T-helper 1 cell treated with Interleukin-12 subunit alpha and Interleukin-12 subunit beta and Interleukin-4 antibody, amounts not matched to agents 30 μg/mL and 1 μg/mL, for 36 hours (primary cell): ENCODE measurements around the gene MOB3B.

Experiments used
- H3K27ac Mint-ChIP-seq: one replicate; pipeline ENCODE4 v1.8.0; 2021; ENCODE audit warnings: mild to moderate bottlenecking, mixed read lengths
- H3K27me3 Mint-ChIP-seq: one replicate; pipeline ENCODE4 v1.8.0; 2021; ENCODE audit warnings: low read depth, mixed read lengths
- H3K36me3 Mint-ChIP-seq: one replicate; pipeline ENCODE4 v1.8.0; 2021; ENCODE audit warnings: low read depth, mixed read lengths
- H3K4me1 Mint-ChIP-seq: one replicate; pipeline ENCODE4 v1.8.0; 2021; ENCODE audit warnings: low read depth, mixed read lengths
- H3K4me3 Mint-ChIP-seq: one replicate; pipeline ENCODE4 v1.8.0; 2021; ENCODE audit warnings: mild to moderate bottlenecking, moderate library complexity, mixed read lengths
- H3K9me3 Mint-ChIP-seq: one replicate; pipeline ENCODE4 v1.8.0; 2021; ENCODE audit warnings: mixed read lengths

MOB3B gene

GRCh38 chr9:27487128-27487640 is 42.4 kb downstream of the MOB3B start:
- Mint-ChIP-seq H3K4me3 (no peak overlapping the region), H3K36me3 (no peaks in the 10 kb centered on the region), H3K9me3 (no peaks in the 10 kb centered on the region), H3K27me3 (no peaks in the 10 kb centered on the region), H3K27ac (no peak overlapping the region), H3K4me1 (peaks cover 20% of the 10 kb centered on the region)

DNA sequence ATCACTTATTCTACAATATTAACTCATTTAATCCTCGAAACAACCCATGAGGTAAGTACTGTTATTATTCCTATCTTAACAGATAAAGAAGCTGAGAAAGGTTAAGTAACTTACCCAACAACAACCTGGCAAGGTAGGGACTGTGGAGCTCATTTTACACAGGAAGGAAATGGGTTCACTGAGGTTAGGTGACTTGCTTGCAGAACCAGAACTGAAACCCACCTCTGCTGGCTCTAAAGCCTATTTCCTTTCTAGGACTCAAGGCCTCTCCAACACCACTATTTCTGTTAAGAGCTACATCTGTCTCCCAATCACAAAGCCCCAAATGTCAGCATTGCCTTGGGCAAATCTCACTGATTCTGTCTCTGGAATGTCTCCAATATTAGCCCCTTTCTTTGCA is 44.5 kb downstream of the MOB3B start:
- no peak overlapping the region for H3K27ac Mint-ChIP-seq
- no peaks in the 10 kb centered on the region for H3K36me3 Mint-ChIP-seq
- no peak overlapping the region for H3K4me3 Mint-ChIP-seq
- peaks cover 20% of the 10 kb centered on the region for H3K4me1 Mint-ChIP-seq
- H3K27me3 Mint-ChIP-seq, result no peaks in the 10 kb centered on the region
- no peaks in the 10 kb centered on the region for H3K9me3 Mint-ChIP-seq

DNA sequence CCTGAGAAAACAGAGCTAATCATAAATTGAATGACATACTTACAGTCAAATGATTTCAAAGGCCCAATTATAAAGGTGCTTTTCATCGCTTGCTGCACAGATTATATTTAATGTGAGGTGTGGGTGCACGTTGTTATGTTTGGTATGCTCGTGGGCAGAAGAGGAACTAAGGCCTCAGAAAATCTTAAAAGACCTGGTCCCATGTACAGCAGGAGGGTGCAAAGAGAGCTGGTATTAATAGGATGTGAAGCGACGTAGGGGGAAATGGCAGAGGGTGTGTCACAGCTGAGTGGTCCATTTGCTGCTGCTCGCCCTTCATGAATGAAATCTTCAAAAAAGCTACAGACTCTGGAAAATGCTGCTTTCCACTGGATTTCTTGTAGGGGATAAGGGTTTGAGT is 46.0 kb downstream of the MOB3B start:
- H3K36me3 Mint-ChIP-seq, result no peaks in the 10 kb centered on the region
- no peak overlapping the region for H3K27ac Mint-ChIP-seq
- peaks cover 8% of the 10 kb centered on the region for H3K9me3 Mint-ChIP-seq
- H3K27me3 Mint-ChIP-seq, result no peaks in the 10 kb centered on the region
- H3K4me3 Mint-ChIP-seq, result no peak overlapping the region
- peaks cover 15% of the 10 kb centered on the region for H3K4me1 Mint-ChIP-seq

GRCh38 chr9:27482709-27483108 is 46.9 kb downstream of the MOB3B start:
- no peaks in the 10 kb centered on the region for H3K27me3 Mint-ChIP-seq
- peaks cover 15% of the 10 kb centered on the region for H3K4me1 Mint-ChIP-seq
- H3K4me3 Mint-ChIP-seq, result no peak overlapping the region
- no peaks in the 10 kb centered on the region for H3K36me3 Mint-ChIP-seq
- no peak overlapping the region for H3K27ac Mint-ChIP-seq
- peaks cover 17% of the 10 kb centered on the region for H3K9me3 Mint-ChIP-seq

- Mint-ChIP-seq H3K4me1 (peaks cover 2% of the 10 kb centered on the region), H3K9me3 (peaks cover 21% of the 10 kb centered on the region), H3K27me3 (no peaks in the 10 kb centered on the region), H3K36me3 (no peaks in the 10 kb centered on the region), H3K27ac (no peak overlapping the region), H3K4me3 (no peak overlapping the region)
Measured at GRCh38 chr9:27478322-27478721, 51.3 kb downstream of the MOB3B start.

- no peaks in the 10 kb centered on the region for H3K36me3 Mint-ChIP-seq
- peaks cover 2% of the 10 kb centered on the region for H3K4me1 Mint-ChIP-seq
- no peaks in the 10 kb centered on the region for H3K27me3 Mint-ChIP-seq
- peaks cover 21% of the 10 kb centered on the region for H3K9me3 Mint-ChIP-seq
- no peak overlapping the region for H3K4me3 Mint-ChIP-seq
- no peak overlapping the region for H3K27ac Mint-ChIP-seq
Measured at GRCh38 chr9:27476870-27477515, 52.6 kb downstream of the MOB3B start.

DNA sequence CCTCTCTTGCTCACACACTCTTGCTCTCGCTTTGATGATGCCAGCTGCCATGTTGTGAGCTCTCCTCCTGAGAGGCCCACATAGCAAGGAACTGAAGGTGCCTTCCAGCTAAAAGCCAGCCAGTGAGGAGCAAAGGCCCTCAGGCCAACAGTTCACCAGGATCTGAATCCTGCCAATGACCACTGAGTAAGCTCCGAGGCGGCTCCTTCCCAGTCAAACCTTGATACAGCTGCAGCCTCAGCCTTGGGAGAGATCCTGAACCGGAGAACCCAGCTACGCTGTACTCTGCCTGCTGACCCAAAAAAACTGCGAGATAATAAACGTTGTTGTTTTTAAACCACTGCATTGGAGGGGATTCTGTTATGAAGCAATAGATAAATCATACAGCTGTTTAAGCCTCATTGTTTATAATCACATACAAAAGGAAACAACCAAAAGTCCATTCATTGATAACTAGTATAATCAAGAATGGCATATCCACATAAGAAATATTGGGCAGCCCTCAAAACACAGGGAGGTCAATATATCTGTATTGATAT is 54.5 kb downstream of the MOB3B start:
- H3K36me3 Mint-ChIP-seq, result no peaks in the 10 kb centered on the region
- H3K27ac Mint-ChIP-seq, result no peak overlapping the region
- H3K9me3 Mint-ChIP-seq, result peaks cover 21% of the 10 kb centered on the region
- H3K27me3 Mint-ChIP-seq, result no peaks in the 10 kb centered on the region
- H3K4me3 Mint-ChIP-seq, result no peak overlapping the region
- peaks cover 7% of the 10 kb centered on the region for H3K4me1 Mint-ChIP-seq

DNA sequence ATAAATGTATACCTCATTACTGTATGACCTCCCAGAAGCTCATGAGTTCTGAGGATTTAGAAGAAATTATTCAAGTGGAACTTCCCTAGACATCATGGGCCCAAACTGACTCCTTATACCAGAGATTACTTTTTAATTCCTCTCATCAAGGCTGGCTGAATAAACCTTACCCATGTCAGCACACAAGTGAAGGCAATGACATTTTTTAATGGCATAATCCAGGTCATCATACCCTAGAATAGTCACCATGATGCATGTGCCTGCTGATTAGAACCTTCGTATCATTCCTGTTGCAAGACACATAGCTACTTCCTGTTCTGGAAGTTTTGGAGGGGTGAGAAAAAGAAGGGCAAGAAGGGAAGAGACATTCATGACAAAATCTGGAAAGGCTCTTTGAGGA is 55.3 kb downstream of the MOB3B start:
- no peak overlapping the region for H3K4me3 Mint-ChIP-seq
- no peak overlapping the region for H3K27ac Mint-ChIP-seq
- peaks cover 20% of the 10 kb centered on the region for H3K9me3 Mint-ChIP-seq
- H3K27me3 Mint-ChIP-seq, result no peaks in the 10 kb centered on the region
- no peaks in the 10 kb centered on the region for H3K36me3 Mint-ChIP-seq
- H3K4me1 Mint-ChIP-seq, result peaks cover 7% of the 10 kb centered on the region

- H3K27ac Mint-ChIP-seq, result no peak overlapping the region
- no peak overlapping the region for H3K4me3 Mint-ChIP-seq
- no peaks in the 10 kb centered on the region for H3K36me3 Mint-ChIP-seq
- H3K9me3 Mint-ChIP-seq, result peaks cover 8% of the 10 kb centered on the region
- peaks cover 7% of the 10 kb centered on the region for H3K4me1 Mint-ChIP-seq
- no peaks in the 10 kb centered on the region for H3K27me3 Mint-ChIP-seq
Measured at GRCh38 chr9:27473111-27473529, 56.5 kb downstream of the MOB3B start.

DNA sequence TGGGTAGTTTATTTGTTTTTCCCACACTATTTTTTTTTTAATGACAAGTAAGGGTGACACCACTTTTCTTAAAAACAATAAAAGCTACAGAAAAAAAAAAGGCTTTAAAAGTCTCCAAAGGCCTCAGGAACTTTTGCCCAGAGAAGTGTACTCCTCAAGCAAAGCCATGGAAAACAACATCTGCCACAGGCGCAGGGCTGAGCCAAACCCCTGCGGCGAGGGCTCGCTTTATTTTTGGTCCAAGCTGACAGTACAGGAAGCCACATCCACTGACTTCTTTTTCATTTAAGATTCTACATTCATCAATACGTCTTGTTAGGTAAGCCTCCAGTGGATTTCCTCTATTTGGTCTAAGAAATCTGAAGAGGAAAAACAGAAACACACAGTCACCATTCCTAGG is 57.4 kb downstream of the MOB3B start:
- Mint-ChIP-seq H3K4me3 (no peak overlapping the region), H3K27ac (no peak overlapping the region), H3K36me3 (no peaks in the 10 kb centered on the region), H3K4me1 (peaks cover 7% of the 10 kb centered on the region), H3K9me3 (no peaks in the 10 kb centered on the region), H3K27me3 (no peaks in the 10 kb centered on the region)

GRCh38 chr9:27471789-27472188 is 57.8 kb downstream of the MOB3B start:
- Mint-ChIP-seq H3K27me3 (no peaks in the 10 kb centered on the region), H3K4me1 (peaks cover 7% of the 10 kb centered on the region), H3K27ac (no peak overlapping the region), H3K4me3 (no peak overlapping the region), H3K9me3 (no peaks in the 10 kb centered on the region), H3K36me3 (no peaks in the 10 kb centered on the region)

DNA sequence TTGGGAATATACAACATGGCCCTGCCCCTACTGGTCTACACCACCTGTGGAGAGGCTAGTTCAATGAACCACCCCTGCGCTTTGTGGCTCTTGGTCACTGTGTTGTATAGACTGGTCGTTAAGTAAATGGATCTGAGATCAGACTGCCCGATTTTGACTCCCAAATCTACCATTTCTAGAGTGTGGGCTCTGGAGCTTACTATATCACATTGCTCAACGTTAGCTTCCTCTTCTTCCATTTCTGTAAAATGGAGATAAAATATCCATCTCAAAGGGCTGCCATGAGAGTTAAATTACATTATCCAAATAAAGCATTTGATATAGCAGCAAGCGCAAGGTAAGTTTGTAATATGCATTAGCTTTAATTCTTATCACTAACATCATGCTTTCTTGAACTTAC is 58.2 kb downstream of the MOB3B start:
- H3K27ac Mint-ChIP-seq, result no peak overlapping the region
- peaks cover 7% of the 10 kb centered on the region for H3K4me1 Mint-ChIP-seq
- no peaks in the 10 kb centered on the region for H3K9me3 Mint-ChIP-seq
- no peak overlapping the region for H3K4me3 Mint-ChIP-seq
- H3K36me3 Mint-ChIP-seq, result no peaks in the 10 kb centered on the region
- H3K27me3 Mint-ChIP-seq, result no peaks in the 10 kb centered on the region

- Mint-ChIP-seq H3K4me1 (peaks cover 7% of the 10 kb centered on the region), H3K4me3 (no peak overlapping the region), H3K36me3 (no peaks in the 10 kb centered on the region), H3K27me3 (no peaks in the 10 kb centered on the region), H3K9me3 (no peaks in the 10 kb centered on the region), H3K27ac (no peak overlapping the region)
Measured at GRCh38 chr9:27470291-27470856, 59.2 kb downstream of the MOB3B start.

DNA sequence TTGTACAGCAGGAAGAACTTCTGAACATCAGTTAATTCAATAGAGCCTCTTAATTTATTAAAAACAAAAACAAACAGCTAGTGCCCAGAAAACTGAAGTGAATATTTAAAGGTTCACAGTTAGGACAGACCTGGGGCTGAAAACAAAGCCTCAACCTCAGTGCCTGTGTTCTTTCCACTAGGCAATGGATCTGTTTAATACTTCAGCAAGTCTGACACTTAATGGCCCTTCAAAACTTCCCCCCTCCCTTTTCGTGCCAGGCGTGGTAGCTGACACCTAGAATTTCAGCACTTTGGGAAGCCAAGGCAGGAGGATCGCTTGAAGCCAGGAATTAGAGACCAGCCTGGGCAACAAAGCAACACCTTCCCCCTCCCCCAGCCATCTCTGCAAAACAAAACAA is 60.1 kb downstream of the MOB3B start:
- Mint-ChIP-seq H3K4me1 (peaks cover 7% of the 10 kb centered on the region), H3K4me3 (no peak overlapping the region), H3K27ac (no peak overlapping the region), H3K9me3 (no peaks in the 10 kb centered on the region), H3K36me3 (no peaks in the 10 kb centered on the region), H3K27me3 (no peaks in the 10 kb centered on the region)

- H3K4me1 Mint-ChIP-seq, result peaks cover 5% of the 10 kb centered on the region
- H3K4me3 Mint-ChIP-seq, result no peak overlapping the region
- H3K9me3 Mint-ChIP-seq, result no peaks in the 10 kb centered on the region
- no peaks in the 10 kb centered on the region for H3K27me3 Mint-ChIP-seq
- H3K27ac Mint-ChIP-seq, result no peak overlapping the region
- H3K36me3 Mint-ChIP-seq, result no peaks in the 10 kb centered on the region
Measured at GRCh38 chr9:27468462-27469110, 61.0 kb downstream of the MOB3B start.
